ENCODE measurements around the gene LYSMD4. TPM values are rescaled to one million over a fixed set of nuclear protein-coding genes. Genes with fewer than 3 reads are reported as not detected.
"Not testable (repeated sequence)": the region's sequence is repeated elsewhere in the genome, so short reads cannot be mapped to it uniquely, and the experiment has no call there.

Gene LYSMD4
- polyA plus RNA-seq, 1 donor (not counting 4 experiments of a cell fraction or from before 2014, with no cell fraction given) = 7.3 TPM

- no peak for TF ChIP-seq EZH2 (IDR thresholded peaks at IDR 0.05; ENCODE audit: low read length)
- TF ChIP-seq, protein P1, sequence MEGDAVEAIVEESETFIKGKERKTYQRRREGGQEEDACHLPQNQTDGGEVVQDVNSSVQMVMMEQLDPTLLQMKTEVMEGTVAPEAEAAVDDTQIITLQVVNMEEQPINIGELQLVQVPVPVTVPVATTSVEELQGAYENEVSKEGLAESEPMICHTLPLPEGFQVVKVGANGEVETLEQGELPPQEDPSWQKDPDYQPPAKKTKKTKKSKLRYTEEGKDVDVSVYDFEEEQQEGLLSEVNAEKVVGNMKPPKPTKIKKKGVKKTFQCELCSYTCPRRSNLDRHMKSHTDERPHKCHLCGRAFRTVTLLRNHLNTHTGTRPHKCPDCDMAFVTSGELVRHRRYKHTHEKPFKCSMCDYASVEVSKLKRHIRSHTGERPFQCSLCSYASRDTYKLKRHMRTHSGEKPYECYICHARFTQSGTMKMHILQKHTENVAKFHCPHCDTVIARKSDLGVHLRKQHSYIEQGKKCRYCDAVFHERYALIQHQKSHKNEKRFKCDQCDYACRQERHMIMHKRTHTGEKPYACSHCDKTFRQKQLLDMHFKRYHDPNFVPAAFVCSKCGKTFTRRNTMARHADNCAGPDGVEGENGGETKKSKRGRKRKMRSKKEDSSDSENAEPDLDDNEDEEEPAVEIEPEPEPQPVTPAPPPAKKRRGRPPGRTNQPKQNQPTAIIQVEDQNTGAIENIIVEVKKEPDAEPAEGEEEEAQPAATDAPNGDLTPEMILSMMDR (optimal IDR thresholded peaks at IDR 0.05 in 1 of 3, IDR thresholded peaks at IDR 0.05 in 1 of 3, conservative IDR thresholded peaks at IDR 0.05 in 1 of 3; ENCODE audit: extremely low read depth in 1 of 3, insufficient read depth in 2 of 3, low read length in 3 of 3) = no peak
- no peaks in the 10 kb centered on the region for H3K9me3 ChIP-seq (ENCODE audit: control insufficient read depth, low read depth, low read length)
- H3K9ac ChIP-seq (ENCODE audit: control insufficient read depth, extremely low read depth, insufficient read depth, low read length) = no peak overlapping the region
- H2AFZ ChIP-seq (ENCODE audit: control insufficient read depth, low read length) = no peak overlapping the region
- no peaks in the 10 kb centered on the region for H3K36me3 ChIP-seq (ENCODE audit: control insufficient read depth in 2 of 2, extremely low read depth in 1 of 2, insufficient read depth in 2 of 2, low read length in 2 of 2)
- no peak overlapping the region for H3K4me3 ChIP-seq (ENCODE audit: control insufficient read depth in 2 of 3, extremely low read depth in 1 of 3, insufficient read depth in 2 of 3, low read depth in 1 of 3, low read length in 3 of 3)
- H3K4me2 ChIP-seq (ENCODE audit: control insufficient read depth, extremely low read depth, insufficient read depth, low read depth, low read length) = no peak overlapping the region
- no peak for FAIRE-seq
- H3K4me1 ChIP-seq (ENCODE audit: control insufficient read depth, extremely low read depth, insufficient read depth, low read length) = no peaks in the 10 kb centered on the region
- no peak for DNase-seq (ENCODE audit: low read depth, low spot score)
- H3K27me3 ChIP-seq (ENCODE audit: control insufficient read depth, extremely low read depth, insufficient read depth, low read length) = peaks cover 6% of the 10 kb centered on the region
- H3K79me2 ChIP-seq (ENCODE audit: control insufficient read depth, insufficient read depth, low read length) = no peaks in the 10 kb centered on the region
- H3K27ac ChIP-seq (ENCODE audit: control insufficient read depth, insufficient read depth, low read length) = no peak overlapping the region
- H3K9me1 ChIP-seq (ENCODE audit: control insufficient read depth, extremely low read depth, insufficient read depth, low read length) = no peaks in the 10 kb centered on the region
- dilution Hi-C loops (cut with MboI; ENCODE audit: extremely low pct_ligation_motif_present, low sequenced_read_pairs) = no loop called here
- H4K20me1 ChIP-seq (ENCODE audit: control insufficient read depth, extremely low read depth, insufficient read depth, low read length) = no peaks in the 10 kb centered on the region
Measured at GRCh38 chr15:99752556-99752955, 19.3 kb upstream of the LYSMD4 start.

DNA sequence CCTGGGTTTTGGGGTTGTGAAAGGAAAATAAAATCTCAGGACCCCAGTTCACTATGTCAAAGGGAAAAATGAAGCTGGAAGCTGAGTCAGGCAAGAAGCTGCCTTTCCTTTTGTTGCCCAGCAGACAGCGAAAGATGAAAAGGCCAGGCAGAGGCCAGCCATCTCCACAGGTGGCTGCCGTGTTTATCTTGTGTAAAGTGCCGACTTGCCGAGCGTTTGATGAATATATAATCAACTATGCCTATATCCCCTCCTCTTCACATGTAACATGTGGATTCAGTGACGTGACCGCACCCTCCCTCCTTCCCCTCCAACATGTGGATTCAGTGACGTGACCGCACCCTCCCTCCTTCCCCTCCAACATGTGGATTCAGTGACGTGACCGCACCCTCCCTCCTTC is 17.1 kb upstream of the LYSMD4 start:
- H3K27ac ChIP-seq (ENCODE audit: control insufficient read depth, insufficient read depth, low read length); FAIRE-seq; DNase-seq (ENCODE audit: low read depth, low spot score); H3K4me3 ChIP-seq (ENCODE audit: control insufficient read depth in 2 of 3, extremely low read depth in 1 of 3, insufficient read depth in 2 of 3, low read depth in 1 of 3, low read length in 3 of 3); H3K4me1 ChIP-seq (ENCODE audit: control insufficient read depth, extremely low read depth, insufficient read depth, low read length); H3K36me3 ChIP-seq (ENCODE audit: control insufficient read depth in 2 of 2, extremely low read depth in 1 of 2, insufficient read depth in 2 of 2, low read length in 2 of 2); H3K79me2 ChIP-seq (ENCODE audit: control insufficient read depth, insufficient read depth, low read length); H3K27me3 ChIP-seq (ENCODE audit: control insufficient read depth, extremely low read depth, insufficient read depth, low read length); H3K9ac ChIP-seq (ENCODE audit: control insufficient read depth, extremely low read depth, insufficient read depth, low read length); H3K9me1 ChIP-seq (ENCODE audit: control insufficient read depth, extremely low read depth, insufficient read depth, low read length); H3K9me3 ChIP-seq (ENCODE audit: control insufficient read depth, low read depth, low read length); H3K4me2 ChIP-seq (ENCODE audit: control insufficient read depth, extremely low read depth, insufficient read depth, low read depth, low read length); H4K20me1 ChIP-seq (ENCODE audit: control insufficient read depth, extremely low read depth, insufficient read depth, low read length); dilution Hi-C loops (cut with MboI; ENCODE audit: extremely low pct_ligation_motif_present, low sequenced_read_pairs); H2AFZ ChIP-seq (ENCODE audit: control insufficient read depth, low read length): not testable (repeated sequence)

DNA sequence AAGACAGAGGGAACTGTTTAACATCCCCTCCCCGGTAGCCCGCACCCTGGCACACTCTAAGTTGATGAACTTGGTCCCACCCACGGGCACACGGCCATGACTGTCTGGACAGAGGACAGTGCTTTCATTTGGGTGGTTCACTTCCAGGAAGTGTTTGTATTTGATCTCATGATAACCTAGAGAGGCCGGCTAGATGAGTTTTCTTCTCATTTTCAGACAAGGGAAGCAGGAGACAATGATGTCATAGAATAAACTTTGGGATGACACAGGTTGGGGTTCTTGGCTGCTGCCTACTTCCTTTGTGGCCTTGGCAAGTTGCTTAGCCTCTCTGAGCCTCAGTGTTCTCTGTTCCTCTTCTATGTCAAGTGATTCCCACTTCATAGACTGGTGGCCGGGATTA is 16.1 kb upstream of the LYSMD4 start:
- H3K79me2 ChIP-seq (ENCODE audit: control insufficient read depth, insufficient read depth, low read length) = no peaks in the 10 kb centered on the region
- H3K27ac ChIP-seq (ENCODE audit: control insufficient read depth, insufficient read depth, low read length) = no peak overlapping the region
- H4K20me1 ChIP-seq (ENCODE audit: control insufficient read depth, extremely low read depth, insufficient read depth, low read length) = no peaks in the 10 kb centered on the region
- no peak overlapping the region for H3K9ac ChIP-seq (ENCODE audit: control insufficient read depth, extremely low read depth, insufficient read depth, low read length)
- dilution Hi-C loops (cut with MboI; ENCODE audit: extremely low pct_ligation_motif_present, low sequenced_read_pairs) = no loop called here
- no peaks in the 10 kb centered on the region for H3K4me1 ChIP-seq (ENCODE audit: control insufficient read depth, extremely low read depth, insufficient read depth, low read length)
- no peak overlapping the region for H3K4me3 ChIP-seq (ENCODE audit: control insufficient read depth in 2 of 3, extremely low read depth in 1 of 3, insufficient read depth in 2 of 3, low read depth in 1 of 3, low read length in 3 of 3)
- no peaks in the 10 kb centered on the region for H3K9me3 ChIP-seq (ENCODE audit: control insufficient read depth, low read depth, low read length)
- no peak overlapping the region for H2AFZ ChIP-seq (ENCODE audit: control insufficient read depth, low read length)
- FAIRE-seq (no peak), DNase-seq (ENCODE audit: low read depth, low spot score) (no peak)
- H3K27me3 ChIP-seq (ENCODE audit: control insufficient read depth, extremely low read depth, insufficient read depth, low read length) = peaks cover 6% of the 10 kb centered on the region
- H3K9me1 ChIP-seq (ENCODE audit: control insufficient read depth, extremely low read depth, insufficient read depth, low read length) = no peaks in the 10 kb centered on the region
- H3K36me3 ChIP-seq (ENCODE audit: control insufficient read depth in 2 of 2, extremely low read depth in 1 of 2, insufficient read depth in 2 of 2, low read length in 2 of 2) = no peaks in the 10 kb centered on the region
- H3K4me2 ChIP-seq (ENCODE audit: control insufficient read depth, extremely low read depth, insufficient read depth, low read depth, low read length) = no peak overlapping the region
- TF ChIP-seq, protein P1 (optimal IDR thresholded peaks at IDR 0.05 in 1 of 3, IDR thresholded peaks at IDR 0.05 in 1 of 3, conservative IDR thresholded peaks at IDR 0.05 in 1 of 3; ENCODE audit: extremely low read depth in 1 of 3, insufficient read depth in 2 of 3, low read length in 3 of 3) = no peak

All from keratinocyte (primary cell).